GM19025 (cell line): ENCODE data around the gene CASKIN2.
"Not testable (repeated sequence)": the region's sequence is repeated elsewhere in the genome, so short reads cannot be mapped to it uniquely, and the experiment has no call there.

Experiments used
- ATAC-seq: cut with Tn5 transposase; IDR thresholded peaks from one replicate; pipeline ENCODE4 v1.9.1; 2021; ENCODE audit warnings: mild to moderate bottlenecking, low read depth, moderate library complexity; ENCODE audit not compliant: unreplicated experiment

CASKIN2 gene

DNA sequence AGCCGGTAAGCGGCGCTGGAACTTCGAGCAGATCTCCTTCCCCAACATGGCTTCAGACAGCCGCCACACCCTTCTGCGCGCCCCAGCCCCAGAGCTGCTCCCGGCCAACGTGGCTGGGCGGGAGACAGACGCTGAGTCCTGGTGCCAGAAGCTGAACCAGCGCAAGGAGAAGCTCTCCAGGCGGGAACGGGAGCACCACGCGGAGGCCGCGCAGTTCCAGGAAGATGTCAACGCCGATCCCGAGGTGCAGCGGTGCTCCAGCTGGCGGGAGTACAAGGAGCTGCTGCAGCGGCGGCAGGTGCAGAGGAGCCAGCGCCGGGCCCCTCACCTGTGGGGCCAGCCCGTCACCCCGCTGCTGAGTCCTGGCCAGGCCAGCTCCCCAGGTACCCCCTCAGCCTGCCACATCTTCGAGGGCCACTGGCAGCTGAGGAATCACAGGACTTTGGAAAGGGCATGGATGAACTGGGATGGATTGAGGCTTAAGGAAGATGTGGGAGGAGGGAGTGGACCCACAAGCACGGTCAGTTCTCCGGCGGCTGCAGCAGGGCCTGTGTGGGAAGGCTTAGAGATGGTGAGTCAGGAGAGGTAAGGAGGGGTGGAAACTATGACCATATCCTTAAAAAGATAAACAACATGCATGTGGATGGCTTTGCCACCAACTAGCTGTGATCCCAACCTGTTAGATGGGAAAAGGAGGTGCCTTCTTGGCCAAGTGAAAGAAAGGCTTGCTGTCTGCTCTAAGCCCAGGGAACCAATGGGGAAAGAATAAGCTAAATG, 6.8 kb upstream of the CASKIN2 start:
- no peak for ATAC-seq

DNA sequence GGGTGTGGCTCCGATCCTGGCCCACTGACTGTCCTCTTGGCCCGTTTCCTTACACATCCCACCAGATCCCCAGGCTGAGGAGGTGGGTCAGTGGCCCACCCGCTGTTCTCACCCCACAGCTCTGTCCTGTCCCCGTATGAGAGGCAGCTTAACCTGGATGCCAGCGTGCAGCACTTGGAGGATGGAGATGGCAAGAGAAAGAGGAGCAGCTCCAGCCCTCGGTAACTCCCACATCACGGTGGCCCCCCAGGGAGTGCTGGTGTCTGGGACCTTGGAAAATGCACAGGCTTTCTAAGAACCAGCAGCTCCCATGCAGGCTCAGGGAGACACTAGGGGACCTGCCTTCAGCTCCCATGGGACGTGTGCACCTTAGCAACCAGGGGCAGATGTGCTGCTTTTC, 6.0 kb upstream of the CASKIN2 start:
- no peak for ATAC-seq

DNA sequence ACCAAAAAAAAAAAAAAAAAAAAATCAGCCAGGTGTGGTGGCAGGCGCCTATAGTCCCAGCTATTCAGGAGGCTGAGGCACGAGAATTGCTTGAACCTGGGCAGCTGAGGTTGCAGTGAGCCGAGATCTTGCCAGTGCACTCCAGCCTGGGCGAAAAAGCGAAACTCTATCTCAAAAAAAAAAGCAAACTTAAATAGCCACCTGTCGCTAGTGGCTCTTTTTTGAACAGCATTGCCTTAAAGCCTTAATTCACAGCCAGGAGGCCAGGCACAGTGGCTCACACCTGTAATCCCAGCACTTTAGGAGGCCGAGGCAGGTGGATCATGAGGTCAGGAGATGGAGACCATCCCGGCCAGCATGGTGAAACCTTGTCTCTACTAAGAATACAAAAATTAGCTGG, 5.1 kb upstream of the CASKIN2 start:
- ATAC-seq, result not testable (repeated sequence)

DNA sequence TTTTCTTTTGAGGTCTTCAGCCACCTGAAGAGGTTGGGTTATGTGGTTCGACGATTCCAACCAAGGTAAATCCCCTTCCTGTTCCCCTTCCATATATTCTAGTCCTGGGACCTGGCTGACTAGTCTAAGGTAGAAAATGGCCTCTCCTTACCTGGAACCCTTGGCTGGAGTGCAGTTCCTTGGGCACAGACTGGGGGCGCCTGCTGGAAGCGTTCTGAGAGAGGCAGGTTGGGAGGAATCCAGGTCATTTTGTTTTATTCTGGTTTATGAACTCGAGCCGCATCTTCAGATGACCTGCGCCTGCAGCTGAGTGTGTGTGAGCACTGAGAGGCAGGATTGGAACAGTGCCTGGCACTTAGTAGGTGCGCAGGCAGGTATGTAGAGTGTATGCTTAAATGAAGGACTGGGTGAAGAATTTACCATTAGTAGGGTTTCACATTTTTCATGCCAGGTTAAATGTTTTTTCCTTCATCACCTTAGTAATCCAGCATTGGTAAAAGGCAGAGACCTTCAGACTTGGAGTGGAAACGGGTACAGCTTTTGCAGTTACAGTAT, 3.7 kb upstream of the CASKIN2 start:
- no peak for ATAC-seq

DNA sequence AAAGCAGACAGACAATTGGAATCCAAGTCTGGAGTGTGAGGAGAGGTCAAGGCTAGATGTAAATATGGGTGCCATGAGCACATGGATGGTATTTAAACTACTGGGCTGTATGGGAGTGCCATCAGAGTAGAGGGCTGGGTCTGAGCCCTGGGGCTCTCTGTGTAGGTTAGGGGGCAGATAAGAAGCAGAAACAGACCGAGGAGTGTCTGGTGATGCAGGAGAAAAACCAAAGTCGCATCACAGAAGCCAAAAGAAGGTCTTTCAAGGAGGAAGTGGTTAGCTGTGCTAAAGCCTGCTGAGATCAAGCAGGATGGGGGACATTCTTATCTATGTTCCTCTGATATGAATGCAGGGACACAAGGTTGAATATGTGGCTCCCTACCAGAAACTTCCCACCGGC, 2.9 kb upstream of the CASKIN2 start:
- ATAC-seq, result no peak

DNA sequence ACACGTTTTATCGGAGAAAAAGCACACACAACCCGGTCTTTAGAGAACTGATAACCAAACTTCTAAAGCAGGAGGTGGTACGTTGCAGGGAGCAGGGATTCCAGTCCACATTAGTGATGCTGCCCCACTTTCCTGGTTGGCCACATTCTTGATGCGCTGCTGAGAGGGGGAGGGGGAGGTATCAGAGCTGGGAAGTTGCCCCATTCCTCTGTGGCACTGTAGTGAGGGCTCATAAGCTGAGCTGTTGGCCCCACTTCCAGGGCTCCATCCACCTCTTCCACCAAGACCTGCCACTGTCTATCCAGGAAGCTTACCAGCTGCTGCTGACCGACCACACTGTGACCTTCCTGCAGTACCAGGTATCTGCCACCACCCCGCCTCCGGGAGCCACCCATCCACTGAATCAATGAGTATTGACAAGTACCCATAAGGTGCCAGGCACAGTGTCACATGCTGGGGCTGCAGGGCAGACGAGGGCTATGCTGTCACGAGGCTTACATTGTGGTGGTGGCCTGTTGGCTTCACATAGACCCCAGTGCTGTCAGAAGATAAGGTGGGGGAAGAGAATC, 2.0 kb upstream of the CASKIN2 start:
- ATAC-seq, result no peak

DNA sequence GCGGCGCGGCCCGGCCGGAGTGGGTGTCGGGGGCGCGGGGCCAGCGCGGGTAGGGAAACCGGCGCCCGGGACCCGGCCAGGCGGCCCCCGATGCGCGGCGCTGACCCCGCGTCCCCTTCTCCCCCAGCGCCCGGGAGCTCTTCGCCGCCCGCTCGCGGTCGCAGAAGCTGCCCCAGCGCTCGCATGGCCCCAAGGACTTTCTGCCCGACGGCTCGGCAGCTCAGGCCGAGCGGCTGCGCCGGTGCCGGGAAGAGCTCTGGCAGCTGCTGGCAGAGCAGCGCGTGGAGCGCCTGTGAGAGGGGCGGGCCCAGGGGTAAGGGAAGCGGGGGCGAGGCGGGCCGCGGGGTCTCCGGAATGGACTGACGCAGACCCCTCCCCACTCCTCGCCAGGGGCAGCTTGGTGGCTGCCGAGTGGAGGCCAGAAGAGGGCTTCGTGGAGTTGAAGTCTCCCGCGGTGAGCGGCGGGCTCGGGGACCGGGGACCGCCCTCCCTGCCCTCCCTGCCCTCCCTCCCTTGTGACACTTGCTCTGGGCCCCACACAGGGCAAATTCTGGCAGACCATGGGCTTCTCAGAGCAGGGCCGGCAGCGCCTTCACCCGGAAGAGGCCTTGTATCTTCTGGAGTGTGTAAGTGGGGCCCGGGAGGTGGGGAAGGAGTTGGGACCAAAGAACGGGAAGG, 1.4 kb upstream of the CASKIN2 start:
- ATAC-seq, result peak; percentile 10

DNA sequence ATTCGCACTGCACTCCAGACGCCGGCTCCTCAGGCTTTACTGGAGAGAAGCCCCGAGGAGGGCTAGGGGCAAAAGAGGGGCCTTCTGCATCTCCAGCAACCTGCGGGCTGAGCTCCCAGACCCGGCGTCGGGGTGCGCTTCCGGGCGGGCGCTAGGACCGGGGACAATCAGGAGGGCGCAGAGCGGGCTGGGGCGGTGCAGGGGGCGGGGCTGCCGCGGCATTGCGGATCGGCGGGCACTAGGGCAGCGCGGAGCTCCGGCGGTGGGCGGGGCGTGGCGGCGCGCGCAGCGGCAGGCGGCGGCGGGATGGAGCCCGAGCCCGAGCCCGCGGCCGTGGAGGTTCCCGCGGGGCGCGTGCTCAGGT, 900 bp upstream of the CASKIN2 start, which contains the start of gene TSEN54:
TSEN54 (plus strand) TSS at position 274 of the 364 bp plus-strand sequence; CDS start at position 307, 33 bp downstream.
- ATAC-seq, result peak; percentile 85

DNA sequence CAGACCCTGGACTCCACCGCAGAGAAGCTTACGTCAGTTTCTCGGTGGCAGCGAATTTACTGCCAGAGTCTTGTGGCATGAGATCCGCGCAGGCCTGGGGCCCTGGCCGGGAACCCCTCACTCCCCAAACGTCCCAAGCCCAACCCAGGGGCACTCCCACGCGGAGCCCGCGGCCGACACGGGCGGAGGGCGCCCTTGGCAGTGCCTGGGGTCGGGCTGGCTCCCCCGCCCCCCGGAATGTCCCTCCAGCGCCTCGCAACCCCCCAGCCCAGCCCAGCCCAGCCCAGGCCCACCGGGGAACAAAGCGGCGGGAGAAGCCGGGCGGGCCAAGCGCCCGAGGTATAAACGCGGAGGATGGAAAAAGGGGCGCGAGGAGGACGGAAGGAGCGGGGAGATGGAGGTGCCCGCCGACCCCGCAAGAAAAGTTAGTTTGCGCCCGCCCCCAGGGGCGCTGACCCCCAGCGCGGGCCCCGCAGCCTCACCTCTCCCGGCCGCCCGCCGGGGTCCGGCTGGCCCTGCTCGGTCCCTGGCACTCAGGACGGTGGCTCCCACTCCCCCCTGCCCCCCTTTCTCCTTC, 330 bp downstream of the CASKIN2 start:
- ATAC-seq, result no peak

DNA sequence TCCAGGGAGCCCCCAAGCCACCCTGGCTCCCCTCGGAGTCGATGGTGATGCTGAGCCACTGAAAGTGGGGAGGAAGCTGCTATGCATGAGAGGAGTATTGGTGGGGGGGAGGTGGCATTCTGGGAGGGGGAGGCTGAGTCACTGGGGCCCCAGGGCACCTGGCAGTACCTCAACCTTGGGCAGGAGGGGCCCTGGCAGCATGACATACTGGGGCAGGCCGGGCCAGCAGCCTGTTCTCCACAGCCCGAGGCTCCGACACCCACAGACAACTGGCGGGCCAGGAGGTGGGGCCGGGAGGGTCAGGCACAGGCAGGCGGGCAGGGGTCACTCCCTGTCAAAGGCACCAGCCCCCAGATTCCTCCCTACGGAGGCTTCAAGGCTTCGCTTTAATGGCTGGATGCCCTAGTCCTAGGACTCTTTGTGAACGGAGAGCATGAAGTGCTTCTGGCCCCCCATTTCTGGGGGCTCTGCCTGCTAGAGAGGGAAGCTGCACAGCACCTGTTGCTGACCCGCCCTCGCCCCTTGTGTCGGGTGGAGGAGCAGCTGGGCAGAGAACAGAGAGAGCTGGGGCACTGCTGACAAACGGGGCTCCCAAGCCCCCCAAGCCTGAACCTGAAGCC, 928 bp downstream of the CASKIN2 start:
- no peak for ATAC-seq

DNA sequence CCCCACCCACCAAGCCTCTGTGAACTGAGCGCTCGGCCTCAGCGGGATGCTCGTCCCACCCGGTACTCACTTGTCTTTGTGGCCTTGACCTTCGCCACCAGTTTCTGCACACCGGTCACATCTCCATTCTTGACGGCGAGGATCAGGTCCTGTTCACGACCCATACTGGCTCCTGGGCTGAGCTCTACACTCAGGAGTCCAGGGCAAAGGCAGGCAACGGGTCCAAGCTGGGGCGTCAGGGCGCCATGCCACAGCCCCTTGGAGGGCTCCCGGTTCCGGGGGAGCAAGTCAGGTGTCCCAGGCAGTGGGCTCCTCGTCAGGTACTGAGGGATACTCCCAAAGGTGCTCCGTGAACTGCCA, 1.7 kb downstream of the CASKIN2 start:
- ATAC-seq, result no peak

DNA sequence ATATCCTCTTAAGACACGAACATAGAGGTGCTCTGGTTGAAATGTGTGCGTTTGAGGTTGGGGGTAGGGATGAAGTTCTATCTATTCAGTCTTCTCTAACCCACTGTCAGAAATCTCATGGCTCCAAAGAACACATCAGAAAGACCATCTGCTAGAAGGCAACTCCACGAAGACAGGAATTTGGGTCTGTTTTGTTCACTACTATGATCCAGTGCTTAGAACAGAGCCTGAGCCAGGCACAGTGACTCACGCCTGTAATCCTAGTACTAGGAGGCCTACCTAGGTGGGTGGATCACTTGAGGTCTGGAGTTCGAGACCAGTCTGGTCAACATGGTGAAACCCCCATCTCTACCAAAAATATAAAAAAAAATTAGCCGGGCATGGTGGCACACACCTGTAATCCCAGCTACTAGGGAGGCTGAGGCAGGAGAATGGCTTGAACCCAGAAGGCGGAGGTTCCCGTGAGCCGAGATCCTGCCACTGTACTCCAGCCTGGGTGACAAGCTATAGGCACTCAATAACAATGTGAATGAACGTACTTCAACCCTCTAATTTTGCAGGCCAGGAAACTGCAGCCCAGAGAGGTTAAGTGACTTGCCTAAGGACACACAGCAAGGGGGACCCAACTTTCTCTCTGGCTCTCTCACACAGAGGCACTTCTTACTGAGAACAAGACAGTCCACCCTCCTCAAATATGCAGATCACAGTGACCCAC, 2.3 kb downstream of the CASKIN2 start:
- no peak for ATAC-seq

DNA sequence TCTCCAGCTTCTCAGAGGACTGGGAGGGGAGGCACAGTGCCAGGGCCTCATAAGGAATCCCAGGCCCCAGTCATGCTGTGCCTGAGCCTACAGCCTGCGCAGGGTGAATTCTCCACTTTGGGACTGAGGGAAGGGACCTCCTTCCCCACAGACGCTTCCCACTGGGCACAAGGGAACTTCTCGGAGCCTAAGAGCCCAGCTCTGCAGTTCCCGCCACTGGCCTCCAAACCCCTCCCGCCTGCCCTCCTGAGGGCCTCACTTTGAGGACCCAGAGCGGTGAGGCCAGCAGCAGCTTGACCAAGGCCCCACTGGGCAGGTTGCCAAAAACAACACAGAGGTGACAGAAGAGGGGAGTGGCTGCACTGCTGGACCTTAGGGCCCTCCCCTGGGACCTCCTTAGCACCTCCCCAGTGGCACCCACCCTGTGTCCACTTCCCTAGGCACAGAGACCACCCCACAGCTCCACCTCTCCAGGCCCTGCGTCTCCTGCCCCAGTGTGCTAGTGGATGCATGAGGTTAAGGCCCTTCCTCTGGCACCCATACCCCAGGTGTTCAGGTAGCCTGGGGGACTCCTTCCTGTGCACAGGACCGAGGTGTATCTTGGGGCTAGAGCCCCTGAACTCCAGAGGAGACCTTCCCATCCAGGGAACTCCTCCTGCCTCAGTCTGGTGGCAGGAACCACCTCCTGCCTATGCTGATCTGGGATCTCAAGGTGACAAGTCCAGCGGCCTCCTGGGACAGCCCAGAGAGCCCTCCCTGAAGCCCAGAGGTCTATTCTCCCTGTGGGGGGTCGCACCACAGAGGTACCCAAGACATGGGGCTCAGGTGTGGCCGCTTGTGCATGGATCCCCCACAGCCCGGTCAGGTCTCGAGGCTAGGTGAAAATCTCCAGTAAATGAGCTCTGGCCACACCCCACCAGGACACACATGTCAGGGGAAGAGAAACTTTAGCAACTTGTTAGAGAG, 3.4 kb downstream of the CASKIN2 start:
- no peak for ATAC-seq

DNA sequence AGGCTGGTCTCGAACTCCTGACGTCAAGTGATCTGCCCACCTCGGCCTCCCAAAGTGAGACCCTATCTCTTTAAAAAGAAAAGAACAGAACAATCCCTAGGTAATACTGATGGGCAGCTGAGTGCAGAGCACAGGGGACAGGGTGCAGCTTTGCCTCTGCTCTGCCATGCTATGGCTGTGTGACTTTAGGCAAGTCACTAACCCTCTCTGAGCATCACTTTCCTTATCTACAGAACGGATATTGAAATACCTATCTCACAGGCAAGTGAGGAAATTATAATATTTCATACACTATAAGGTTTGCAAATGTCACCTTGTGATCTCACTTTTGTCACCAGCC, 4.1 kb downstream of the CASKIN2 start:
- no peak for ATAC-seq

DNA sequence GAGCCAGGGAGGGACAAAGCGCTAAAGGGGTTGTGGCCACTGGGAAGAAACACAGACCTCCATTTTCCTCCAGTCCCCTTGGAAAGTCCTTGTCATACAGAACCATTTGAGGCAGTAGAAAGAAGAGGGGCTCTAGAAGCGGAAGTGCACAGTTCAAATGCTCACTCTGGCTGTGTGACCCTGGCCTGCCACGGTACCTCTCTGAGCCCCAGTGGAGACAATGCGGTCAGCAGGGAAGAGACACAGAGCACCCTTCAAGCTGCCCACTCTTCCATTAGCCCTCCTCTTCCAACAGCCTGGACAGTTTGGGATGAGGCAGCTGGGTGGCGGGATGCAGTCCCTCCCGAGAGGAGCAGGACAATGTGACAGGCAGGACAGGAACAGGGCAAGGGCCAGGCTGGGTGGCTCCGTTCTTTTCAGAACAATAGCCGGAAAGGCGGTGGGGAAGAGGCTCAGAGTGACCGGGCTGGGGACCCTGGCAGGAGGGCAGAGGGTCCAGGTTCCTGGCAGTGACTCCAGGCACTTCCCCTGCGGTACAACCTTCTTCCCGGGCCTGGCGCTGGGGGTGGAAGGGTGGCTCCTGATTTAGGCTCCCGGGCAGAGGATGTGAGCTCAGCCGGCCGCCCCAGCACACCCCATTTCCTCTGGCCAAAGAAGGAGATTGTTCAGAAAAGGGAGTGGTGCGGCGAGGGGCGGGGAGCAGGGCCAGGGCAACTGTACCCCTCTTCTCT, 5.6 kb downstream of the CASKIN2 start:
- ATAC-seq, result no peak

DNA sequence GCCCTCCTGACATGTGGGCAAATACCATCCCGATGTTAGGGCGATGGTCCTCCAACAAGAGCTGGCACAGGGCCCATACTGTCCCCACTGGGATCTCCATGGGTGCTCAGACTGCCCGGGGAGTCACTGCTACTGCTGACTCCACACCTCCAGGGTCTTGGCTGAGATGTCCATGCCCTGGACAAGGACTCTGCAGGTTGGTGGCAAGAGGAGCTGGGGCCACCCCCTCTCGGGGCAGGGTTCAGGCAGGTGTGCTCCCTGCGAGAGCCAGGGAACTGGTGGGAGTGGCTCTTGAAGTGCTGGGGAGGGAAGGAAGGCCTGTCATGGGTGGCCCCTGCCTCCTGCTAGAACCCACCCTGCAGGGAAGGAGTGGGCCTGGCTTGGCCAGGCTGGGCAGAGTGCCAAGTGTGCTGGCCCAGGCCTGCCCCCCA, 6.4 kb downstream of the CASKIN2 start:
- no peak for ATAC-seq

DNA sequence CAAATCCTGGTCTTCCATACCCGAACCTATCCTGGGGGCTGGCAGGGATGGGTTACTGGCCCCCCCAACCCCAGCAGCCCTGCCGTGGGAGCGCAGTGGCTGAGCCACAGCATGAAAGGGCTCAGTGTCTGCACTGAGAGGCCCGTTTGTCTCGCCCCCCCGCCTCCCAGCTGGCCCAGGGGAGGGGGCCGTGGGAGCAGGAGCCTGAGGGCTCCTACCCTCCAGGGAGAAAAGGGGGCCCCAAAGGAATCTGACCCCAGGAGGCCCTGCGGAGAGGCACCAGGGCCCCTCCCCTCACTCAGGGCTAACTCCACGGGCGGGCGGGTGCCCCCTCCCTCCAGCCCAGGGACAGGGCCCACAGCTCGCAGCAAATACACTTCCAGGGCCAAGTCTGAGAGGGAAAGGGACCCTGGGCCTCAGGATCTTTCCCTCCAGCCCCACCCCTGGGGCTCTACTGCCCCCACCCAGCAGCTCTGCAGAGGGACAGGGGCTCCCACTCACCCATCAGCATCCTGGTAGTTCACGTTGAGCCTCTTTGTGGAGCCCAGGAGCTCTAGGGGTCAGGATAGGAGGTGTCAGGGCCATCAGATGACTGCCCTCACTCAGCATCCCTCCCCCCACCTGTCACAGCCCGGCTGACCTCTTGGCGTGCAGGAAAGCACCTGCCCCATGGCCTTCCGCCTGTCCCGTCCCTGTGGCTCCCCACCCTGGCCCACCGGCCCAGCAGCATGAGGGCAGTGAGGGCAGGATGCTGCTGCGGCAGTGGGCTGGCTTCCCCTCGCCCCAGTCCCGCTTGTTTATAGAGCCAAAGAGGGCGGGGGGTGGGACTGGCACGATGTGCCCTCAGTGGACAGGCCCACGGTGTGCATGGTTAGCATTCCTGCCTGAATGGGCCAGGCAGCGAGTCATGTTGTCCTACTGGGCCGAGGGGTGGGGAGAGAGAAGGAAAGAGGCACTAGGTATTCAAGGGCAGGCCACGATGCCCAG, 7.3 kb downstream of the CASKIN2 start:
- no peak for ATAC-seq
